Measurements from ENCODE around the gene CDKAL1. TPM values are rescaled to one million over a fixed set of nuclear protein-coding genes. Genes with fewer than 3 reads are reported as not detected.

The CDKAL1 gene
- total and polyA plus RNA-seq, 3 experiments from 2014 or later, result 26.7 to 30.2 (median 29.6) TPM

DNA sequence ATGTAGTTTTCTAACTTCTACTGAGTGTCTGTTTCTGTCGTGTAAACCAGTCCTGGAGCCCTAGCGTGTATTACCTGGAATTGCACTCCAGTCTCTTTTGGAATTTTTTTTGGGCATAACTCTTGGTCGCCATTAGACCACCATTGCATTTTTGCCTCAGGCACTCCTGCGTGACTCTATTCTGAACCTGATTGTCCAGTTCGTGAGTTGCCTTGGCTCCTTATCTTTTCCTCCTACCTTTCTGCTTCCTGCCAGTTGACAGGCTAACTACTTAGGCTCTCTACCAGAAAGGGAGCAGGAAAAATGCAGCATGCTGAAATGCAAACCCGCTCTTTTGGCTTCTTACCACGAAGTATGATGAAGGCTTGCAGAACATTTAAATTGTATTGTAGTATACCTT lies 568.4 kb downstream of the CDKAL1 start:
- CTCF ChIA-PET, result no interaction called here
- Mint-ChIP-seq H3K4me3 (peak overlapping the region in 1 of 7 donors; percentile 13), H3K27me3 (no peaks in the 10 kb centered on the region), H3K27ac (peak overlapping the region in 1 of 8 donors; percentile 1), H3K36me3 (peaks cover under 1 to 10% (median 9%) of the 10 kb centered on the region in 3 donors), H3K9me3 (no peaks in the 10 kb centered on the region), H3K4me1 (peaks cover 33 to 42% (median 40%) of the 10 kb centered on the region in 3 donors)
- POLR2A ChIA-PET, result no interaction called here
- peaks cover 8% of the 10 kb centered on the region for H3K4me1 ChIP-seq (ENCODE audit: insufficient read depth, low read length)
- no peak overlapping the region for H3K27ac ChIP-seq (ENCODE audit: low read depth, low read length)
- no peak for DNase-seq
- no peak overlapping the region for H3K4me3 ChIP-seq (ENCODE audit: low read length)
- H3K27me3 ChIP-seq (ENCODE audit: insufficient read depth, low read length, poor library complexity, severe bottlenecking), result no peaks in the 10 kb centered on the region
- H3K9me3 ChIP-seq (ENCODE audit: low read length), result no peaks in the 10 kb centered on the region
- H3K36me3 ChIP-seq (ENCODE audit: insufficient read depth, low read length), result no peaks in the 10 kb centered on the region

DNA sequence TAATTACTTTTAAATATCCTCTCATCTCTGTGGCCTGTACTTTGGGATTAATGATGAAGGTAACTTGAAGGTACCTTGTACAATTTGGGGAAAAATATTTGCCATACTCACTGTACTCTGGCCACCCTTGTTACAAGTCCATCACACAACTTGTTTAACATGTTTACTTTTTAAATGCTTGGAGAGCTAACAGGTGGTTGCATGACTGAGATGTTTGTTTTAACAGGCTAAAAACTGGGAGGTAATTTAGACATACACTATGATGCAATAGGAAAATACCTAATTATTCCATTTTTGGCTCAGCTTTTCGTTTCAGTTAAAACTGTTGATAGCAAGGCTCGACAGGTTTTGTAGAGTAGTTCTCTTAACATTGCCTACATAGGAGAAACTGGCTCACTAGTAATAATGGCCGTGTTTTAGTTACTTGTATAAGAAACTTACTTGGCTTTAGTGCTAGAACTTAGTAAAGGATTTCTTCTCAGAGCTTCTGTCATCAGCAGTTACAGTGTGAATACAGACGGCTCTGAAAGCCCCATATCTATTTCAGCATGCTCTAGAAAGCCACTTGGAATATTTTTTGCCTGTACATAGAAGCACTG lies 569.5 kb downstream of the CDKAL1 start:
- Histone ChIP-seq H3K27ac (ENCODE audit: low read depth, low read length) (no peak overlapping the region), H3K27me3 (ENCODE audit: insufficient read depth, low read length, poor library complexity, severe bottlenecking) (no peaks in the 10 kb centered on the region), H3K9me3 (ENCODE audit: low read length) (no peaks in the 10 kb centered on the region), H3K36me3 (ENCODE audit: insufficient read depth, low read length) (no peaks in the 10 kb centered on the region), H3K4me1 (ENCODE audit: insufficient read depth, low read length) (peaks cover 8% of the 10 kb centered on the region), H3K4me3 (ENCODE audit: low read length) (no peak overlapping the region)
- Mint-ChIP-seq H3K4me1 (peaks cover 29 to 33% (median 33%) of the 10 kb centered on the region in 3 donors), H3K4me3 (no peak overlapping the region), H3K36me3 (peaks cover 5 to 12% (median 9%) of the 10 kb centered on the region in 3 donors), H3K9me3 (no peaks in the 10 kb centered on the region), H3K27me3 (no peaks in the 10 kb centered on the region), H3K27ac (no peak overlapping the region)
- DNase-seq, result no peak
- ChIA-PET POLR2A (no interaction called here), CTCF (no interaction called here)

DNA sequence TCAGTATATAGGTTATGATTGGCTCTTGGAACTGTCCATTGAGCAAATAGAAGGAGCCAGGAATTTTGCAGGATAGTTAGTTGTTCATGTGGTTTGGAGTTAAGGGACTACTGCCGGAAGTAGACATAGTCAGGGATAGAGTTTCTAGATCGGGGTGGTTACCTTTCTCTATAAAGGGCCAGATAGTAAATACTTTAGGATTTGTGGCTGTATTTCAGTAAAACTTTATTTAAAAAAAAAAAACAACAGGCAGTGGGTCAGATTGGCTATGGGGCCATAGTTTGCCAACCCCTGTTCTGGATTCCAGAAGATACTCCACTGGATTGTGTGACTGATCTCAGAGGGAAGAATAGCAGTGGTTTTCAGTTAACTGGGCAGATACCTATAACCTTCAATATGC lies 570.0 kb downstream of the CDKAL1 start:
- no peak overlapping the region for H3K4me3 Mint-ChIP-seq
- H3K27ac Mint-ChIP-seq, result no peak overlapping the region
- no peaks in the 10 kb centered on the region for H3K9me3 Mint-ChIP-seq
- Histone ChIP-seq H3K4me3 (ENCODE audit: low read length) (no peak overlapping the region), H3K9me3 (ENCODE audit: low read length) (no peaks in the 10 kb centered on the region), H3K4me1 (ENCODE audit: insufficient read depth, low read length) (peaks cover 8% of the 10 kb centered on the region), H3K27me3 (ENCODE audit: insufficient read depth, low read length, poor library complexity, severe bottlenecking) (no peaks in the 10 kb centered on the region), H3K27ac (ENCODE audit: low read depth, low read length) (no peak overlapping the region), H3K36me3 (ENCODE audit: insufficient read depth, low read length) (no peaks in the 10 kb centered on the region)
- ChIA-PET CTCF (no interaction called here), POLR2A (no interaction called here)
- no peak for DNase-seq
- H3K36me3 Mint-ChIP-seq, result peaks cover 5 to 13% (median 9%) of the 10 kb centered on the region in 3 donors
- H3K27me3 Mint-ChIP-seq, result no peaks in the 10 kb centered on the region
- peaks cover 29 to 31% (median 30%) of the 10 kb centered on the region in 3 donors for H3K4me1 Mint-ChIP-seq

DNA sequence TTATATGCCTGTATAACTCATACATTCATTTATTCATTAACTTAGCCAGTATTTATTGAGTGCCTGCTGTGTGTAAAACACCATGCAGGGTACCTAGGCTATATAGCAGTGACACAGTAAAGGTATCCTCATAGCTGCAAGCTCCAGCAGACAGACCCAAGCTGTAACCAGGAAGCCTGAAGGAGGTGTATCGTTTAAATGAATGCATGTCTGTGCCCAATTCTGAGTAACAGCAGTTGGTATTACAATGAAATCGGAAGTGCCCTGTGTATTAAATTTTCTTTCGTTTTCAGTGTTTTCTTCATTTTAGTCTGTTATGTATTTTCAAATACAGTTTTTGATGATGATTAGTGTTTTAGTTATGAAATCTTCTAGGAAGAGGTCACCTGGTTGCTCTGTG lies 573.5 kb downstream of the CDKAL1 start:
- H3K4me3 Mint-ChIP-seq, result no peak overlapping the region
- CTCF ChIA-PET, result no interaction called here
- Histone ChIP-seq H3K4me3 (ENCODE audit: low read length) (no peak overlapping the region), H3K4me1 (ENCODE audit: insufficient read depth, low read length) (no peaks in the 10 kb centered on the region), H3K36me3 (ENCODE audit: insufficient read depth, low read length) (no peaks in the 10 kb centered on the region), H3K27ac (ENCODE audit: low read depth, low read length) (no peak overlapping the region), H3K27me3 (ENCODE audit: insufficient read depth, low read length, poor library complexity, severe bottlenecking) (no peaks in the 10 kb centered on the region), H3K9me3 (ENCODE audit: low read length) (no peaks in the 10 kb centered on the region)
- H3K27ac Mint-ChIP-seq, result no peak overlapping the region
- POLR2A ChIA-PET, result no interaction called here
- DNase-seq, result no peak
- H3K4me1 Mint-ChIP-seq, result no peaks in the 10 kb centered on the region
- H3K27me3 Mint-ChIP-seq, result no peaks in the 10 kb centered on the region
- peaks cover 5 to 9% (median 8%) of the 10 kb centered on the region in 3 donors for H3K36me3 Mint-ChIP-seq
- no peaks in the 10 kb centered on the region for H3K9me3 Mint-ChIP-seq

DNA sequence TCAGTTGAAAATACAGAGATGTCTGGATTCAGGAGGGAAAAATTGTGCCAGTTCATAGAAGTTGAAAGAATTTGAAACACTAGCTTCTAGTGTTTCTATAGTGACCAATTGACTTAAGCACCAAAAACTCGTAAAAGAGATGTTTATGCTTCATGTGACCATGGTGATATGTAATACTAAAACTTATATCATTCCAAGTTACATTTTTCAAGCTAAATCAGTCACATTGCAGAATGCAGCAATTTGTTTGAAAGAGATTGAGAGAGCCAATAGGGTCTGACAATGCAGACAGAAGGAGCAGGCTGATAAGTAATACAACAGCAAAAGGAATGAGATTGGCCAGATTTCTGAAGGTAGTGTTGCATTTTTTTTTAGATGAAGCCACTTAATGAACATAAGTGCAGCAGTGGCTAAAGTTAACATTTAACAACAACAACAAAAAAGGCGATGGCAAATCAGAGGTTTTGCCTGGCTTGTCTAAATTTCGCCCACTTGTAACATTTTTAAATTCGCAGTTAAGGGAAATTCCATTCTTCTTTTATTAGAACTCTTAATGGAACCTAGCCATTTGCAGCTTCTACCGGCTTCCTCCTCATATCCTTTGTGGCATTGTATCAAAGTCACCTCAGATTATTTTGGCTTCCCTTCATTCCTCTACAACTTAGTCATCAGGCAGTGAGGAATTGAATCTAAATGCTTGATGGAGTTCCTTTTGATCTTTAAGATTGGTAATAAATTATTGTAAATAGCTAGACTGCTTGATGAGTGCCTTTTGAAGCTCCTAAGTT lies 575.3 kb downstream of the CDKAL1 start:
- CTCF ChIA-PET, result no interaction called here
- H3K4me1 Mint-ChIP-seq, result no peaks in the 10 kb centered on the region
- peaks cover 5 to 9% (median 8%) of the 10 kb centered on the region in 3 donors for H3K36me3 Mint-ChIP-seq

DNA sequence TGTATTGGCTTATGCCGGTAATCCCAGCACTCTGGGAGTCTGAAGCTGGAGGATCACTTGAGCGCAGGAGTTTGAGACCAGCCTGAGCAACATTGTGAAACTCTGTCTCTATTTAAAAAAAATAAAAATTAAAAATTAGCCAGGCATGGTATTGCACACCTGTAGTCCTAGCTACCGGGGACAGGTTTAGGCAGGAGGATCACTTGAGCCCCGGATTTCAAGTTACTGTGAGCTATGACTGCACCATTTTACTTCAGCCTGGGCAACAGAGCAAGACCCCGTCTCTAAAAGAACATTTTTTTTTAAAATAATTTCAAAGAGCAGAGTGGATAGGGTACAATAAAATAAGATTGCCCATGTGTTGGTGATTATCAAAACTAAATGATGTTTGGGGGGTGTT lies 576.4 kb downstream of the CDKAL1 start:
- H3K27ac ChIP-seq (ENCODE audit: low read depth, low read length), result no peak overlapping the region
- H3K4me3 ChIP-seq (ENCODE audit: low read length), result no peak overlapping the region
- no peak for DNase-seq
- H3K9me3 Mint-ChIP-seq, result no peaks in the 10 kb centered on the region
- POLR2A ChIA-PET, result no interaction called here
- H3K36me3 ChIP-seq (ENCODE audit: insufficient read depth, low read length), result no peaks in the 10 kb centered on the region
- H3K4me3 Mint-ChIP-seq, result no peak overlapping the region
- H3K27me3 Mint-ChIP-seq, result no peaks in the 10 kb centered on the region
- no peak overlapping the region for H3K27ac Mint-ChIP-seq
- H3K4me1 Mint-ChIP-seq, result no peaks in the 10 kb centered on the region
- no peaks in the 10 kb centered on the region for H3K4me1 ChIP-seq (ENCODE audit: insufficient read depth, low read length)
- no peaks in the 10 kb centered on the region for H3K9me3 ChIP-seq (ENCODE audit: low read length)
- no peaks in the 10 kb centered on the region for H3K27me3 ChIP-seq (ENCODE audit: insufficient read depth, low read length, poor library complexity, severe bottlenecking)
- CTCF ChIA-PET, result no interaction called here
- H3K36me3 Mint-ChIP-seq, result peaks cover 5 to 9% (median 8%) of the 10 kb centered on the region in 3 donors

More for the DNA sequence above, 575.3 kb downstream of the CDKAL1 start:
- H3K27me3 Mint-ChIP-seq, result no peaks in the 10 kb centered on the region
- no peak overlapping the region for H3K27ac ChIP-seq (ENCODE audit: low read depth, low read length)
- H3K9me3 ChIP-seq (ENCODE audit: low read length), result no peaks in the 10 kb centered on the region
- POLR2A ChIA-PET, result no interaction called here
- no peaks in the 10 kb centered on the region for H3K4me1 ChIP-seq (ENCODE audit: insufficient read depth, low read length)
- no peaks in the 10 kb centered on the region for H3K36me3 ChIP-seq (ENCODE audit: insufficient read depth, low read length)
- no peak overlapping the region for H3K4me3 ChIP-seq (ENCODE audit: low read length)
- H3K27ac Mint-ChIP-seq, result no peak overlapping the region
- no peaks in the 10 kb centered on the region for H3K27me3 ChIP-seq (ENCODE audit: insufficient read depth, low read length, poor library complexity, severe bottlenecking)
- H3K9me3 Mint-ChIP-seq, result no peaks in the 10 kb centered on the region
- H3K4me3 Mint-ChIP-seq, result no peak overlapping the region
- no peak for DNase-seq

DNA sequence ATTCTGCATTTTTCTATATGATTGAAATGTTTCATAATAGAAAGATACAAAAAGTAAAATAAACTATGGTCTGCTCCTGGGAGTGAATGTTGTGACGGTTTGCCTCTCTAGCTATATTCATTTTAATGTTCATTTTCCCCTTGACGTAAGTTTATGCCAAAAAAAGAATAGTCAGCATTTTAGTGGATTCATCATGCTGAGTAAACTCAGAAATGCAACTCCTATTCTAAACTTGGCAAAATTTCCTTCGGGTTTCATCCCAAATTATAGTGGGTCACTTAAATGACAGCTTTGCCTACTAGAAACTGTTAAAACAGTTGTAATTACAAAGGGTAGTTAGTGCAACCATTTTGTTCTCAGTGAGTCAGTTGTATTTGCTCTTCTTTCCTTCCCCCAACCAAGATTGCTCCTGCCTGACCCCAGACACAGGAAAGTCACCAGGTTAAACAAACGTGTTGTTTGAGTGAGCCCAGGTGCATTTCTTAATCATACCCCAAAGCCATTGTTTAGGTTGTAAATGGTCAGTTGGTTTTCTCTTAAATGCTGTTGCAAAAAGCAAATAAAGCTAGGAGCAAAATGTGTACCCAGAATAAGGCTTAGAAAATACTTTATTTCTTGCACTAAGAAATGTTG lies 577.0 kb downstream of the CDKAL1 start:
- Mint-ChIP-seq H3K9me3 (no peaks in the 10 kb centered on the region), H3K4me1 (no peaks in the 10 kb centered on the region), H3K27me3 (no peaks in the 10 kb centered on the region), H3K27ac (no peak overlapping the region), H3K36me3 (peaks cover 5 to 9% (median 8%) of the 10 kb centered on the region in 3 donors), H3K4me3 (no peak overlapping the region)
- Histone ChIP-seq H3K4me1 (ENCODE audit: insufficient read depth, low read length) (no peaks in the 10 kb centered on the region), H3K9me3 (ENCODE audit: low read length) (no peaks in the 10 kb centered on the region), H3K27ac (ENCODE audit: low read depth, low read length) (no peak overlapping the region), H3K27me3 (ENCODE audit: insufficient read depth, low read length, poor library complexity, severe bottlenecking) (no peaks in the 10 kb centered on the region), H3K36me3 (ENCODE audit: insufficient read depth, low read length) (no peaks in the 10 kb centered on the region), H3K4me3 (ENCODE audit: low read length) (no peak overlapping the region)
- CTCF ChIA-PET, result no interaction called here
- no peak for DNase-seq
- POLR2A ChIA-PET, result no interaction called here

DNA sequence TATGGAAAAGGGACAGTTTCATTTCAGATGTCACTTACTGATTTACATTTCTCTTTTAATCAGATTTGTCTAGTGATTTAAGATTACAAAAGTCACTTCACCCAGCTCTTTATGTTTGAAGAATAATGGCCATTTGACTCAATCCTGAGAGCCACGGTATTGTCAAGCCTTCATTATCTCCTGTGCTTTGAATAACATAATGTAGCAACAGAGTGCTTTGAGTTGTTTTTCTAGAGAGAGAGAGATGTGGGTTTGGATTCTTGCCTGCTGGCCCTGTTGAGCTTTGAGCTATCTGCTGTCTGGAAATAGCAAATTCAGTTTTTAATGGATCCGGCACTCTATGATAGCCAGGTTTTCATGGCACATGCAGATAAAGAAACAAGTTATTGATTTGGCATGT lies 580.9 kb downstream of the CDKAL1 start:
- H3K36me3 ChIP-seq (ENCODE audit: insufficient read depth, low read length), result no peaks in the 10 kb centered on the region
- no peaks in the 10 kb centered on the region for H3K4me1 ChIP-seq (ENCODE audit: insufficient read depth, low read length)
- POLR2A ChIA-PET, result no interaction called here
- H3K4me3 Mint-ChIP-seq, result no peak overlapping the region
- CTCF ChIA-PET, result no interaction called here
- peaks cover 0 to 9% (median 1%) of the 10 kb centered on the region in 3 donors for H3K36me3 Mint-ChIP-seq
- no peak overlapping the region for H3K4me3 ChIP-seq (ENCODE audit: low read length)
- H3K9me3 ChIP-seq (ENCODE audit: low read length), result no peaks in the 10 kb centered on the region
- no peak overlapping the region for H3K27ac ChIP-seq (ENCODE audit: low read depth, low read length)
- no peak overlapping the region for H3K27ac Mint-ChIP-seq
- H3K9me3 Mint-ChIP-seq, result no peaks in the 10 kb centered on the region
- no peaks in the 10 kb centered on the region for H3K4me1 Mint-ChIP-seq
- H3K27me3 Mint-ChIP-seq, result no peaks in the 10 kb centered on the region
- DNase-seq, result no peak
- no peaks in the 10 kb centered on the region for H3K27me3 ChIP-seq (ENCODE audit: insufficient read depth, low read length, poor library complexity, severe bottlenecking)

Data from CD8-positive, alpha-beta memory T cell (primary cell).